Measurements from ENCODE around the gene SNX21. TPM values are rescaled to one million over a fixed set of nuclear protein-coding genes. Genes with fewer than 3 reads are reported as not detected.

SNX21 gene
- total and polyA plus RNA-seq, 2 experiments from 2014 or later = 50.9 to 88.4 TPM

DNA sequence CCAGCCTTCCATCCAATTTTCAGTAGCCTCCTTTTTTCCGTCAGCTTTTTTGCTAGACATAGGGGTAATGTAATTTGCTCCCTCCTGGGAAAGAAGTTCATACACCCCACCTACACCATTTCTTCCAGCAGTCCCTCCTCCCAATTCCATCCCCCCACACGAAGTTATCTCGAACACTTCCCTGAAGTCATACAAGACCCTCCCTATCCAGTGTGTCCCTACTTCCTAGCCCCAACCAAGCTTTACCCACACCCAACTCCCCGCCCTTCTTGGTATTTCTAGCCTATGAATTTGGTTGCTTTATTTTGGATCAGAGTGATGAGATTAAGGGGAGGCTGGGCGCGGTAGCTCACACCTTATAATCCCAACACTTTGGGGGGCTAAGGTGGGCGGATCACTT, 20.1 kb upstream of the SNX21 start:
- in situ Hi-C loops (cut with MboI) = no loop called here
- H2AFZ ChIP-seq = no peak overlapping the region
- 64 to 65% methylated on average over 7 of the region's 7 CpGs for WGBS, 2 experiments (ENCODE audit: low coverage in 1 of 2, low lambda C conversion rate in 2 of 2, missing lambda C conversion rate in 2 of 2)

GRCh38 chr20:45814314-45814713, 19.3 kb upstream of the SNX21 start:
- H3K79me2 ChIP-seq (ENCODE audit: insufficient read depth) = peaks cover 34% of the 10 kb centered on the region
- no peak overlapping the region for H3K4me2 ChIP-seq (ENCODE audit: unreplicated experiment)
- H3K4me1 ChIP-seq (ENCODE audit: insufficient read depth) = peaks cover 17% of the 10 kb centered on the region
- H3K27ac ChIP-seq = no peak overlapping the region
- no peaks in the 10 kb centered on the region for H3K27me3 ChIP-seq (replicated peaks; ENCODE audit: insufficient read depth)
- H3K9me3 ChIP-seq (ENCODE audit: low read depth) = no peaks in the 10 kb centered on the region
- TF ChIP-seq EZH2phosphoT487 (IDR thresholded peaks at IDR 0.05; ENCODE audit: insufficient read depth, low read depth) = no peak
- TF ChIP-seq EZH2 (IDR thresholded peaks at IDR 0.05; ENCODE audit: insufficient read depth, poor library complexity, severe bottlenecking) = no peak
- no peak overlapping the region for H2AFZ ChIP-seq
- H3K9ac ChIP-seq = no peak overlapping the region
- peak overlapping the region; percentile 26; the same call in 1 of the 2 replicates for H3K4me3 ChIP-seq
- no peak for DNase-seq
- in situ Hi-C loops (cut with MboI) = no loop called here
- 77 to 78% methylated on average over 3 of the region's 3 CpGs for WGBS, 2 experiments (ENCODE audit: low coverage in 1 of 2, low lambda C conversion rate in 2 of 2, missing lambda C conversion rate in 2 of 2)
- H4K20me1 ChIP-seq (ENCODE audit: insufficient read depth) = no peaks in the 10 kb centered on the region
- no peaks in the 10 kb centered on the region for H3K9me2 ChIP-seq (ENCODE audit: insufficient read depth)
- peaks cover 16% of the 10 kb centered on the region; the same call in 1 of the 2 replicates for H3K36me3 ChIP-seq (ENCODE audit: low read depth)
- peaks cover 45% of the 10 kb centered on the region for H3F3A ChIP-seq (ENCODE audit: insufficient read depth)

More for the DNA sequence above, 20.1 kb upstream of the SNX21 start:
- Histone ChIP-seq H3K4me3 (peak overlapping the region; percentile 79), H3K27me3 (replicated peaks; ENCODE audit: insufficient read depth) (no peaks in the 10 kb centered on the region), H3F3A (ENCODE audit: insufficient read depth) (peaks cover 44% of the 10 kb centered on the region), H3K9ac (peak overlapping the region; percentile 81), H4K20me1 (ENCODE audit: insufficient read depth) (no peaks in the 10 kb centered on the region), H3K4me1 (ENCODE audit: insufficient read depth) (peaks cover 17% of the 10 kb centered on the region), H3K9me3 (ENCODE audit: low read depth) (no peaks in the 10 kb centered on the region), H3K27ac (no peak overlapping the region), H3K4me2 (ENCODE audit: unreplicated experiment) (peak overlapping the region; percentile 88), H3K9me2 (ENCODE audit: insufficient read depth) (no peaks in the 10 kb centered on the region), H3K36me3 (ENCODE audit: low read depth) (peaks cover 17% of the 10 kb centered on the region; the same call in 1 of the 2 replicates), H3K79me2 (ENCODE audit: insufficient read depth) (peaks cover 34% of the 10 kb centered on the region)
- TF ChIP-seq EZH2 (IDR thresholded peaks at IDR 0.05; ENCODE audit: insufficient read depth, poor library complexity, severe bottlenecking) (no peak), EZH2phosphoT487 (IDR thresholded peaks at IDR 0.05; ENCODE audit: insufficient read depth, low read depth) (no peak)
- DNase-seq = no peak

DNA sequence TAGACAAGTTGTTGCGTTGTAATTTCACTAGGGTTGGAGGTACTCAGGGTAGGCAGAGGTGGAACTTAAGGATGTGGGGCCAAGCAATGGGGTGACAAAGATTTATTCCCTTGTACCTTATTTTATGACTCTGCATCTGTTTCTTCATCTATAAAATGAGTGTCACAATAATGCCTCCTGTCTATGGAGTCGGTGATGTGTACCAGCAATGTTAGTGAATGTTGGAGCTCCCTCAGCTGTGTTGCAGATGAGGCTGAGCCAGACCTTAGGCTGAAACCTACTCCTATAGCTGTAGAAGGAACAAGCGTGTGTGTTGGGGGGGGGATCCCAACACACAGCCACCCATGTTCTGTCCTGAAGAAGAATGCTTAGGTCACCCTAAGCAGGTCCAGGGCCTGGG, 16.6 kb upstream of the SNX21 start:
- peaks cover 23% of the 10 kb centered on the region for H3F3A ChIP-seq (ENCODE audit: insufficient read depth)
- H3K27me3 ChIP-seq (replicated peaks; ENCODE audit: insufficient read depth) = no peaks in the 10 kb centered on the region
- peaks cover 34% of the 10 kb centered on the region for H3K79me2 ChIP-seq (ENCODE audit: insufficient read depth)
- no peaks in the 10 kb centered on the region for H3K36me3 ChIP-seq (ENCODE audit: low read depth)
- no peaks in the 10 kb centered on the region for H3K9me2 ChIP-seq (ENCODE audit: insufficient read depth)
- no peaks in the 10 kb centered on the region for H4K20me1 ChIP-seq (ENCODE audit: insufficient read depth)
- no peak for TF ChIP-seq EZH2phosphoT487 (IDR thresholded peaks at IDR 0.05; ENCODE audit: insufficient read depth, low read depth)
- no peak for TF ChIP-seq EZH2 (IDR thresholded peaks at IDR 0.05; ENCODE audit: insufficient read depth, poor library complexity, severe bottlenecking)
- in situ Hi-C loops (cut with MboI) = no loop called here
- H3K9me3 ChIP-seq (ENCODE audit: low read depth) = no peaks in the 10 kb centered on the region
- H3K9ac ChIP-seq = no peak overlapping the region
- peaks cover 15% of the 10 kb centered on the region for H3K4me1 ChIP-seq (ENCODE audit: insufficient read depth)
- DNase-seq = no peak
- peak overlapping the region; percentile 66 for H3K27ac ChIP-seq
- H3K4me3 ChIP-seq = no peak overlapping the region
- no peak overlapping the region for H2AFZ ChIP-seq
- WGBS, 2 experiments (ENCODE audit: low coverage in 1 of 2, low lambda C conversion rate in 2 of 2, missing lambda C conversion rate in 2 of 2) = 82 to 85% methylated on average over 3 of the region's 3 CpGs
- no peak overlapping the region for H3K4me2 ChIP-seq (ENCODE audit: unreplicated experiment)

DNA sequence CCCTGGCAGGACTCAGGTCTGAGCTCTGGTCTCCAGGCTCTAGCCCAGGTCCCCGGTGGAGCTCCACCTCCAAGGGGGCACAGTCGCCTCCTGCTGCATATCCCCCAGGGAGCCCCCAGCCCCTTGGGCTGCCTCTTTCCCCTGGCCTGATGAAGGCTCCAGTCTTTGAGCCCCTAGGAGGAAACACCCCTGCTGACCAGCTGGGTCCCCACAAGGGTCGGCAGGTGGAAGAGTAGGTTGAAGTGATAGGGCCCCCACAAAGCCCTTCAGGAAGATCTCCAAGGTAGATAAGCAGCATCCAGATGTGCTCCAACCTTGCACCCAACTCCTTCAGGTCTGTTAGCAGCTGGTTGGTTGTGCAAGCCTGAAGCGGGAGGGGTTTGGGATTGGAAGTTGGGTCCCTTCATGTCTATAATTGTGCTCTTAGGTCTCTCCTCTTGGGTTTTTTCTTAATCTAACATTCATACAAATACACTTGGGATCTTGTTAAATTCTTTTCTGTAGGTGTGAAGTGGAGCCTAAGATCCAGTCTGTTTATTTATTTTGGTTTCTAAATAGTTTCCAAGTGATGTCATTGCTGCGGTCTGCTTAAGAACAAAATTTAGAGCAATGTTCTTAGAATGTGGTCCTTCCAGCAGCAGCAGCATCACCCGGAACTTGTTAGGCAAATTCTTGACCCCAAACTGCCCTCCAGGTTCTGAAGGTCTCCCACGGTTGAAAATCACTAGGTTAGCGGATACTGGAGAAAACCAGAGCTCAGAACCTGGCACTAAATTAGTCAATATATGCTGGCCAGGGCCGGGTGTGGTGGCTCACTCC, 16.0 kb upstream of the SNX21 start:
- peak; percentile 89 for DNase-seq
- Histone ChIP-seq H3K36me3 (ENCODE audit: low read depth) (no peaks in the 10 kb centered on the region), H3K9me3 (ENCODE audit: low read depth) (no peaks in the 10 kb centered on the region), H3K27me3 (replicated peaks; ENCODE audit: insufficient read depth) (no peaks in the 10 kb centered on the region), H3K4me2 (ENCODE audit: unreplicated experiment) (peak overlapping the region; percentile 39), H3K4me1 (ENCODE audit: insufficient read depth) (peaks cover 14% of the 10 kb centered on the region), H3K9ac (0 out of 2 replicates have a peak overlapping the region, but pooled peaks have one; percentile 25), H4K20me1 (ENCODE audit: insufficient read depth) (no peaks in the 10 kb centered on the region), H2AFZ (0 out of 2 replicates have a peak overlapping the region, but pooled peaks have one; percentile 12), H3K9me2 (ENCODE audit: insufficient read depth) (no peaks in the 10 kb centered on the region), H3K4me3 (no peak overlapping the region), H3K27ac (peak overlapping the region; percentile 66), H3K79me2 (ENCODE audit: insufficient read depth) (peaks cover 33% of the 10 kb centered on the region), H3F3A (ENCODE audit: insufficient read depth) (peaks cover 22% of the 10 kb centered on the region)
- no peak for TF ChIP-seq EZH2phosphoT487 (IDR thresholded peaks at IDR 0.05; ENCODE audit: insufficient read depth, low read depth)
- no peak for TF ChIP-seq EZH2 (IDR thresholded peaks at IDR 0.05; ENCODE audit: insufficient read depth, poor library complexity, severe bottlenecking)
- in situ Hi-C loops (cut with MboI) = no loop called here
- 26 to 33% methylated on average over 7 to 9 of the region's 9 CpGs for WGBS, 2 experiments (ENCODE audit: low coverage in 1 of 2, low lambda C conversion rate in 2 of 2, missing lambda C conversion rate in 2 of 2)

Data from GM23248 (cell line).